H1 (cell line): ENCODE data around the gene LIFR. TPM values are rescaled to one million over a fixed set of nuclear protein-coding genes. Genes with fewer than 3 reads are reported as not detected.

ENCODE experiments used
- CTCF ChIA-PET: fragments of 300-600 bp; sonication (Branson Sonifier 250); formaldehyde crosslinking; loops from one replicate; lab custom pipeline; 2021; ENCODE audit not compliant: partially characterized antibody; lab: Charles Lee
- POLR2A ChIA-PET: fragments of 300-600 bp; sonication (Branson Sonifier 250); formaldehyde crosslinking; loops from one replicate; lab custom pipeline; 2021; ENCODE audit warnings: inconsistent platforms; ENCODE audit not compliant: partially characterized antibody; lab: Charles Lee
- DNase-seq, 2 experiments: peaks; one replicate each; pipeline versions ENCODE4 v3.0.0 to v3.0.0-alpha.2; 2010 to 2022; ENCODE audit warnings: low spot score in 2 of 2, low read depth in 1 of 2, mixed read lengths in 1 of 2
- FAIRE-seq: peaks from 2 replicates; lab custom pipeline; 2011; peaks lifted over from hg19 to GRCh38; lab: Jason Lieb, UNC
- H2AFZ ChIP-seq: 2 replicates; pipeline ENCODE4 v1.8.1; 2012; ENCODE audit warnings: low read length, inconsistent platforms
- H2AK5ac ChIP-seq: 2 replicates; pipeline ENCODE4 v1.6.1; 2013; ENCODE audit warnings: low read depth, low read length
- H2BK120ac ChIP-seq: replicated peaks from 2 replicates; pipeline ENCODE3; 2013; ENCODE audit warnings: low read depth, low read length, inconsistent platforms
- H2BK12ac ChIP-seq: 2 replicates; pipeline ENCODE4 v1.6.1; 2013; ENCODE audit warnings: low read depth, low read length
- H2BK15ac ChIP-seq: 2 replicates; pipeline ENCODE4 v1.6.1; 2013; ENCODE audit warnings: low read length
- H2BK20ac ChIP-seq: 2 replicates; pipeline ENCODE4 v1.6.1; 2013; ENCODE audit warnings: low read length
- H2BK5ac ChIP-seq: 2 replicates; pipeline ENCODE4 v1.6.1; 2013; ENCODE audit warnings: low read depth, low read length
- H3K14ac ChIP-seq: 2 replicates; pipeline ENCODE4 v1.6.1; 2013; ENCODE audit warnings: inconsistent platforms; ENCODE audit not compliant: insufficient read length
- H3K18ac ChIP-seq: 2 replicates; pipeline ENCODE4 v1.6.1; 2013; ENCODE audit warnings: low read length; ENCODE audit errors: extremely low read depth
- H3K23ac ChIP-seq: 2 replicates; pipeline ENCODE4 v1.6.1; 2013; ENCODE audit warnings: inconsistent platforms; ENCODE audit not compliant: insufficient read length
- H3K23me2 ChIP-seq: 2 replicates; pipeline ENCODE4 v1.6.1; 2013; ENCODE audit warnings: low read depth, low read length
- H3K27ac ChIP-seq: 2 replicates; pipeline ENCODE4 v1.6.1; 2011; ENCODE audit warnings: low read depth, low read length, inconsistent platforms
- H3K27me3 ChIP-seq, 4 experiments: replicated peaks in 1 of 4; 1 replicate in 1 of 4; 2 replicates in 3 of 4; pipeline versions ENCODE4 v1.6.1 to v1.8.1; 2011 to 2013; ENCODE audit warnings: low read length in 3 of 4, mild to moderate bottlenecking in 3 of 4, inconsistent platforms in 2 of 4, mixed read lengths in 2 of 4, moderate library complexity in 1 of 4; ENCODE audit not compliant: control insufficient read depth in 3 of 4, insufficient read depth in 3 of 4; ENCODE audit errors: extremely low read depth in 1 of 4
- H3K36me3 ChIP-seq, 4 experiments: 2 replicates each; pipeline versions ENCODE4 v1.6.1 to v1.8.1; 2011 to 2013; ENCODE audit warnings: mild to moderate bottlenecking in 4 of 4, low read length in 3 of 4, moderate library complexity in 2 of 4, control low read depth in 1 of 4, inconsistent platforms in 1 of 4; ENCODE audit not compliant: insufficient read depth in 4 of 4, control insufficient read depth in 2 of 4
- H3K4ac ChIP-seq: replicated peaks from 2 replicates; pipeline ENCODE3; 2013; ENCODE audit warnings: low read length, low read depth, mixed read lengths, inconsistent platforms; ENCODE audit not compliant: insufficient read length
- H3K4me1 ChIP-seq, 4 experiments: replicated peaks in 1 of 4; 1 replicate in 1 of 4; 2 replicates in 3 of 4; pipeline versions ENCODE4 v1.6.1 to v1.8.1; 2011 to 2013; ENCODE audit warnings: low read length in 3 of 4, inconsistent platforms in 2 of 4, mixed read lengths in 1 of 4; ENCODE audit not compliant: insufficient read depth in 4 of 4, control insufficient read depth in 3 of 4
- H3K4me2 ChIP-seq, 2 experiments: 2 replicates each; pipeline versions ENCODE4 v1.6.1 to v1.8.1; 2011 to 2013; ENCODE audit warnings: low read depth in 2 of 2, low read length in 2 of 2, control low read depth in 1 of 2, inconsistent platforms in 1 of 2, mild to moderate bottlenecking in 1 of 2; ENCODE audit not compliant: insufficient read depth in 1 of 2
- H3K4me3 ChIP-seq, 4 experiments: fragments of 200-600, 300-600 bp in 1 of 4; sonication (generic), shearing (Covaris generic), sonication (Bioruptor Twin) in 1 of 4; 2 replicates each; pipeline versions ENCODE4 v1.5.1 to v1.8.1; 2011 to 2016; ENCODE audit warnings: low read length in 4 of 4, low read depth in 3 of 4, control low read depth in 2 of 4, inconsistent platforms in 2 of 4, mild to moderate bottlenecking in 2 of 4, mixed read lengths in 1 of 4, moderate library complexity in 1 of 4; ENCODE audit not compliant: insufficient read depth in 2 of 4; ENCODE audit errors: extremely low read depth in 1 of 4
- H3K56ac ChIP-seq: replicated peaks from 2 replicates; pipeline ENCODE3; 2013; ENCODE audit warnings: low read depth, mild to moderate bottlenecking, mixed read lengths, low read length, inconsistent platforms; ENCODE audit not compliant: insufficient read length
- H3K79me1 ChIP-seq: 2 replicates; pipeline ENCODE4 v1.6.1; 2013; ENCODE audit warnings: low read depth, low read length, control low read depth
- H3K79me2 ChIP-seq, 2 experiments: 2 replicates each; pipeline versions ENCODE4 v1.6.1 to v1.8.1; 2012 to 2013; ENCODE audit warnings: low read length in 2 of 2, mild to moderate bottlenecking in 2 of 2, inconsistent platforms in 1 of 2; ENCODE audit not compliant: insufficient read depth in 2 of 2, control insufficient read depth in 1 of 2
- H3K9ac ChIP-seq, 4 experiments: replicated peaks in 1 of 4; 1 replicate in 1 of 4; 2 replicates in 3 of 4; pipeline versions ENCODE4 v1.6.1 to v1.8.1; 2011 to 2013; ENCODE audit warnings: low read depth in 3 of 4, low read length in 3 of 4, control low read depth in 2 of 4, mild to moderate bottlenecking in 2 of 4, moderate library complexity in 2 of 4, inconsistent platforms in 1 of 4; ENCODE audit errors: extremely low read depth in 1 of 4
- H3K9me3 ChIP-seq, 2 experiments: 2 replicates each; pipeline versions ENCODE4 v1.6.1 to v1.8.1; 2012 to 2013; ENCODE audit warnings: mild to moderate bottlenecking in 2 of 2, moderate library complexity in 2 of 2, control low read depth in 1 of 2, inconsistent platforms in 1 of 2, low read depth in 1 of 2, low read length in 1 of 2, mixed read lengths in 1 of 2; ENCODE audit not compliant: insufficient read depth in 2 of 2
- H4K20me1 ChIP-seq, 2 experiments: replicated peaks in 1 of 2; 2 replicates each; pipeline versions ENCODE3 to v1.8.1; 2011 to 2013; ENCODE audit warnings: inconsistent platforms in 2 of 2, low read length in 2 of 2, mild to moderate bottlenecking in 1 of 2; ENCODE audit not compliant: insufficient read depth in 2 of 2, control insufficient read depth in 1 of 2
- H4K5ac ChIP-seq: 2 replicates; pipeline ENCODE4 v1.6.1; 2013; ENCODE audit warnings: low read length, low read depth, mixed read lengths, inconsistent platforms; ENCODE audit not compliant: insufficient read length
- H4K8ac ChIP-seq: 2 replicates; pipeline ENCODE4 v1.8.0; 2013; ENCODE audit warnings: mild to moderate bottlenecking, moderate library complexity, low read length, inconsistent platforms; ENCODE audit not compliant: insufficient read depth; ENCODE audit errors: extremely low read depth
- H4K91ac ChIP-seq: replicated peaks from 2 replicates; pipeline ENCODE3; 2013; ENCODE audit warnings: low read length, mixed read lengths, inconsistent platforms; ENCODE audit not compliant: insufficient read length
- BACH1 ChIP-seq: IDR thresholded peaks from 2 replicates; pipeline ENCODE4 v1.6.1; 2012; ENCODE audit warnings: low read length, improper control_type of control experiment
- FOSL1 ChIP-seq: IDR thresholded peaks from 2 replicates; pipeline ENCODE4 v1.6.1; 2011; ENCODE audit warnings: mild to moderate bottlenecking, low read depth, low read length, moderate library complexity; ENCODE audit not compliant: insufficient read depth
- KDM1A ChIP-seq: fragments of 200-600, 300-600 bp; sonication (generic); IDR thresholded peaks from 2 replicates; pipeline ENCODE4 v1.7.1; 2016; ENCODE audit warnings: mild to moderate bottlenecking, low read length, borderline replicate concordance
- SP2 ChIP-seq: IDR thresholded peaks from 2 replicates; pipeline ENCODE4 v1.6.1; 2012; ENCODE audit warnings: mild to moderate bottlenecking, low read length, inconsistent platforms
- SP4 ChIP-seq: IDR thresholded peaks from 2 replicates; pipeline ENCODE4 v1.6.1; 2012; ENCODE audit warnings: low read length, inconsistent platforms
- WGBS, 2 experiments: shearing (Covaris generic) in 1 of 2; methylation state at CpG; one replicate each; pipeline versions ENCODE4 v1.1.6 to v1.1.7; 2013 to 2015; ENCODE audit warnings: low lambda C conversion rate in 2 of 2, mixed read lengths in 2 of 2, inconsistent platforms in 1 of 2, low coverage in 1 of 2, missing lambda C conversion rate in 1 of 2; ENCODE audit not compliant: insufficient replicate concordance in 2 of 2, insufficient coverage in 1 of 2, insufficient read length in 1 of 2; ENCODE audit errors: extremely low coverage in 1 of 2, missing lambda C conversion rate in 1 of 2; 5-methylcytosine and 5-hydroxymethylcytosine counted together
- polyA plus RNA-seq, 7 experiments: library from polyadenylated mRNA; depleted of rRNA in 3 of 7; stranded (reverse) in 5 of 7; unstranded in 2 of 7; fragments of >200 nt in 5 of 7; fragments of 200-250 nt in 2 of 7; gene quantifications; 1 replicate in 5 of 7; 2 replicates in 1 of 7; 4 replicates in 1 of 7; pipeline versions ENCODE4 v1.2.1 to v1.2.3, GENCODE V29; 2011 to 2013; ENCODE audit warnings: missing spikeins in 2 of 7, mixed read lengths in 2 of 7
- total RNA-seq: library from RNA; stranded (reverse); fragmentation: NEBNext Ultra II Directional; extraction: Animal tissue kit (Norgen Biotek cat#: 25700); gene quantifications from 2 replicates; pipeline ENCODE4 v1.2.1, GENCODE V29; 2021

Gene LIFR
- total and polyA plus RNA-seq, 2 of the 8 experiments (the other 6 are each of a cell fraction or from before 2014, with no cell fraction given): 2.0 to 18.9 TPM

- 95% methylated on average over 2 of the region's 2 CpGs; no CpG with 5 or more reads in 1 of the 2 experiments for WGBS, 2 experiments
- POLR2A ChIA-PET: interaction anchor here (0.6 kb wide), 1 partner anchor 397 kb away, joined by 3 read pairs; no protein-coding TSS in a partner anchor
These were observed 40.5 kb upstream of the LIFR start for GRCh38 chr5:38596981-38597380.

More at GRCh38 chr5:38596981-38597380, 40.5 kb upstream of the LIFR start:
- no peaks in the 10 kb centered on the region; a peak in 1 of 7 replicates for H3K4me1 ChIP-seq
- H2AFZ ChIP-seq: no peak overlapping the region
- H3K4ac ChIP-seq: no peak overlapping the region
- DNase-seq (no peak), FAIRE-seq (no peak)
- H3K23me2 ChIP-seq: no peaks in the 10 kb centered on the region
- H3K23ac ChIP-seq: no peak overlapping the region
- H2BK120ac ChIP-seq: no peak overlapping the region
- no peak overlapping the region for H2BK5ac ChIP-seq
- H3K14ac ChIP-seq: no peak overlapping the region
- no peak overlapping the region for H4K8ac ChIP-seq
- no peaks in the 10 kb centered on the region for H3K79me2 ChIP-seq
- H3K27me3 ChIP-seq: no peaks in the 10 kb centered on the region
- no peak overlapping the region for H2BK12ac ChIP-seq
- H3K4me3 ChIP-seq: no peak overlapping the region
- no peak overlapping the region for H3K56ac ChIP-seq
- no peak overlapping the region for H3K4me2 ChIP-seq
- no peak overlapping the region for H4K91ac ChIP-seq
- no peak overlapping the region for H2BK15ac ChIP-seq
- H3K36me3 ChIP-seq: no peaks in the 10 kb centered on the region
- H3K9ac ChIP-seq: no peak overlapping the region
- no peak overlapping the region for H3K18ac ChIP-seq
- CTCF ChIA-PET: interaction anchor here (0.6 to 1.4 kb wide), 2 partner anchors 8 to 73 kb away, joined by 3 to 4 read pairs; no protein-coding TSS in a partner anchor
- H2BK20ac ChIP-seq: no peak overlapping the region
- H2AK5ac ChIP-seq: no peak overlapping the region
- TF ChIP-seq BACH1: no peak
- no peak for TF ChIP-seq FOSL1
- no peak for TF ChIP-seq SP4
- TF ChIP-seq SP2: no peak
- no peak for TF ChIP-seq KDM1A
- H4K5ac ChIP-seq: no peak overlapping the region
- H4K20me1 ChIP-seq: no peaks in the 10 kb centered on the region
- H3K27ac ChIP-seq: no peak overlapping the region
- H3K79me1 ChIP-seq: no peaks in the 10 kb centered on the region
- H3K9me3 ChIP-seq: no peaks in the 10 kb centered on the region
